ENCODE data around the gene AHRR. TPM values are rescaled to one million over a fixed set of nuclear protein-coding genes. Genes with fewer than 3 reads are reported as not detected.

AHRR gene
- total and polyA plus RNA-seq, 9 of the 15 experiments (the other 6 are each of a cell fraction or from before 2014, with no cell fraction given) = 0.06 to 1.6 (median 0.75) TPM; not detected in 1

DNA sequence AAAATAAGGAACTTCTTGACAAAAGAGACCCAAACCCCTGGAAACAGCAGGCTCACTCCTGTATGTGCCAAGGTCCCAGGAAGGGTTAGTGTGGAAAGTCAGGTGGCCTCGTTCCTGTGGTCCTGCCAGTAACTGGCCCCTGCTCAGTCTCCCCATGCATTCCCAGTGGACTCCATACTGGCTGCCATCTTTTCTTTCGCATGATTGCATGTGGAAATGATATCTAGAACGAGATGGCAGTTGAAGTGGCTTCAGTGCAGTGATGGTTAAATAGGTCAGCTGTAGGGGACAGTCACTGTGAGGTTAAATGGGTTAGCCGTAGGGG, 30.4 kb downstream of the AHRR start:
- FAIRE-seq (no peak), ATAC-seq (no peak), DNase-seq (ENCODE audit: extremely low read depth in 1 of 4, low spot score in 3 of 4) (peak in 1 of 4 experiments; percentile 11)
- Histone ChIP-seq H3K27me3 (ENCODE audit: control insufficient read depth in 2 of 2, insufficient read depth in 2 of 2, low read length in 2 of 2) (peaks cover 35 to 66% of the 10 kb centered on the region in 2 experiments), H3K4me3 (no peak overlapping the region), H2AFZ (ENCODE audit: low read depth, low read length) (no peak overlapping the region), H3K9me3 (replicated peaks; ENCODE audit: control insufficient read depth, insufficient read depth, low read depth, low read length) (no peaks in the 10 kb centered on the region), H3K27ac (ENCODE audit: extremely low read depth, low read depth, low read length) (no peak overlapping the region), H3K4me2 (ENCODE audit: insufficient read depth, low read length) (no peak overlapping the region), H3K9me1 (ENCODE audit: control insufficient read depth, insufficient read depth, low read length) (no peaks in the 10 kb centered on the region), H3K79me2 (ENCODE audit: control insufficient read depth, insufficient read depth, low read length) (no peaks in the 10 kb centered on the region), H3K4me1 (replicated peaks in 1 of 2; ENCODE audit: control insufficient read depth in 2 of 2, insufficient read depth in 2 of 2, low read length in 2 of 2) (peaks cover 0 to 6% of the 10 kb centered on the region in 2 experiments; a peak in 1 of 5 replicates), H3K9ac (ENCODE audit: insufficient read depth in 1 of 2, low read depth in 2 of 2, low read length in 2 of 2) (no peak overlapping the region), H3K36me3 (ENCODE audit: control insufficient read depth, insufficient read depth, low read length) (no peaks in the 10 kb centered on the region), H4K20me1 (replicated peaks; ENCODE audit: control insufficient read depth, insufficient read depth, low read length) (peaks cover 12% of the 10 kb centered on the region)
- ChIA-PET CTCF (ENCODE audit: low intra/inter-chr PET ratio) (no interaction called here), POLR2A (interaction anchor here (0.6 kb wide), 1 partner anchor 15 kb away, joined by 3 read pairs; no protein-coding TSS in a partner anchor)
- TF ChIP-seq NFYB (IDR thresholded peaks at IDR 0.05; ENCODE audit: extremely low read depth, insufficient read length) (no peak), CEBPG (CRISPR knock-in tag; IDR thresholded peaks at IDR 0.05) (0 out of 2 replicates have a peak, but pooled peaks have one; percentile 20), CEBPG (tag; conservative IDR thresholded peaks at IDR 0.05 in 1 of 2, IDR thresholded peaks at IDR 0.05 in 1 of 2) (no peak)
- in situ Hi-C loops (cut with MboI) (no loop called here), intact Hi-C loops (cut with micrococcal nuclease) (no loop called here)
- no TSS peak for BruUV-seq (replicated peaks)
- 14% methylated on average over 4 of the region's 4 CpGs for WGBS (ENCODE audit: insufficient coverage, low coverage, missing lambda C conversion rate)

DNA sequence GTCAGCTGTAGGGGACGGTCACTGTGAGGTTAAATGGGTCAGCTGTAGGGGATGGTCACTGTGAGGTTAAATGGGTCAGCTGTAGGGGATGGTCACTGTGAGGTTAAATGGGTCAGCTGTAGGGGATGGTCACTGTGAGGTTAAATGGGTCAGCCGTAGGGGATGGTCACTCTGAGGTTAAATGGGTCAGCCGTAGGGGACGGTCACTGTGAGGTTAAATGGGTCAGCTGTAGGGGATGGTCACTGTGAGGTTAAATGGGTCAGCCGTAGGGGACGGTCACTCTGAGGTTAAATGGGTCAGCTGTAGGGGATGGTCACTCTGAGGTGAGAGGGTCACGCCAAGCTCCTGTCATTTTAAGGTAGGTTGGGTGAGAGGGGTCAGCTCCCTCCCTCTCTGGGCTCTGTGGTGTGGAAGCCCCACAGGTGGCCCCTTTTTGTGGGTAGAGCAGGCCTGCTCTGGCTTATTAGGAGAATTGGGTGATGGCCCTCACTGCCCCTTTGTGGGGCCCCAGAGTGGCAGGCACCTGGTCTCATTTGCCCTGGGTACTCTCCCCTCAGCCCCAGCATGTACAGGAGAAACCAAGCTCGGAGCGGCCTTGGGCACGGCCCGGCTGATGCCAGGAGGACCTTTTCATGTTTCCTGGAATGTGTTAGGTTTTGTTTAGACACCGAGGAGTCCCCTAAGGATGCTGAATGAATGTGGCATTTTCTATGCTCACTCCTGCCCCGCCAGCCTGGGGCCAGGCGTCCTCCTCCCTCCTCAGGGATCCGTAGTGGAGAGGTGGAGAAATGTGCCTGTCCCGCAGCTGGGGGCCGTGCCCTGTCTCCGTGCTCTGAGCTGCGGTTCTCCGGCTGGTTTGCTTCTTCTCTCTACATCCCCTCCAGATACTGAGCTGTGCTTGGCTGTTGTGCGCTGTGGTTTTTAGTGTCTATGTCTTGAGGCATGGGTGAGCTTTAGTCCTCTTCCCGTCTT, 31.4 kb downstream of the AHRR start:
- H3K79me2 ChIP-seq (ENCODE audit: control insufficient read depth, insufficient read depth, low read length) = no peaks in the 10 kb centered on the region
- ChIA-PET POLR2A (interaction anchor here (1.0 to 2.9 kb wide), 2 partner anchors 10 to 16 kb away, joined by 4 to 14 read pairs; no protein-coding TSS in a partner anchor), CTCF (ENCODE audit: low intra/inter-chr PET ratio) (no interaction called here)
- in situ Hi-C loops (cut with MboI) = no loop called here
- WGBS (ENCODE audit: insufficient coverage, low coverage, missing lambda C conversion rate) = 8% methylated on average over 20 of the region's 22 CpGs
- H3K4me1 ChIP-seq (replicated peaks in 1 of 2; ENCODE audit: control insufficient read depth in 2 of 2, insufficient read depth in 2 of 2, low read length in 2 of 2) = peaks cover 0 to 6% of the 10 kb centered on the region in 2 experiments; a peak in 1 of 5 replicates
- peaks cover 28 to 59% of the 10 kb centered on the region in 2 experiments for H3K27me3 ChIP-seq (ENCODE audit: control insufficient read depth in 2 of 2, insufficient read depth in 2 of 2, low read length in 2 of 2)
- H3K36me3 ChIP-seq (ENCODE audit: control insufficient read depth, insufficient read depth, low read length) = no peaks in the 10 kb centered on the region
- H3K9me1 ChIP-seq (ENCODE audit: control insufficient read depth, insufficient read depth, low read length) = no peaks in the 10 kb centered on the region
- intact Hi-C loops (cut with micrococcal nuclease) = no loop called here
- no peak overlapping the region for H3K4me2 ChIP-seq (ENCODE audit: insufficient read depth, low read length)
- no peak overlapping the region for H2AFZ ChIP-seq (ENCODE audit: low read depth, low read length)
- no peak overlapping the region for H3K4me3 ChIP-seq
- no TSS peak for BruUV-seq (replicated peaks)
- H3K9ac ChIP-seq (ENCODE audit: insufficient read depth in 1 of 2, low read depth in 2 of 2, low read length in 2 of 2) = no peak overlapping the region
- FAIRE-seq = no peak
- peaks cover 8% of the 10 kb centered on the region for H4K20me1 ChIP-seq (replicated peaks; ENCODE audit: control insufficient read depth, insufficient read depth, low read length)
- H3K27ac ChIP-seq (ENCODE audit: extremely low read depth, low read depth, low read length) = no peak overlapping the region
- H3K9me3 ChIP-seq (replicated peaks; ENCODE audit: control insufficient read depth, insufficient read depth, low read depth, low read length) = no peaks in the 10 kb centered on the region
- DNase-seq (ENCODE audit: extremely low read depth in 1 of 4, low spot score in 3 of 4) = no peak
- peak; percentile 41 for ATAC-seq
- TF ChIP-seq TAF7 (tag; IDR thresholded peaks at IDR 0.05) (no peak), ZNF511 (CRISPR knock-in tag; IDR thresholded peaks at IDR 0.05) (no peak), KAT7 (CRISPR knock-in tag; IDR thresholded peaks at IDR 0.05; ENCODE audit: borderline replicate concordance) (no peak), ZNF41 (CRISPR knock-in tag; conservative IDR thresholded peaks at IDR 0.05) (no peak), NEUROD1 (IDR thresholded peaks at IDR 0.05; ENCODE audit: borderline replicate concordance, low read depth, low read length, partially characterized antibody) (no peak)
- TF ChIP-seq, protein P1, sequence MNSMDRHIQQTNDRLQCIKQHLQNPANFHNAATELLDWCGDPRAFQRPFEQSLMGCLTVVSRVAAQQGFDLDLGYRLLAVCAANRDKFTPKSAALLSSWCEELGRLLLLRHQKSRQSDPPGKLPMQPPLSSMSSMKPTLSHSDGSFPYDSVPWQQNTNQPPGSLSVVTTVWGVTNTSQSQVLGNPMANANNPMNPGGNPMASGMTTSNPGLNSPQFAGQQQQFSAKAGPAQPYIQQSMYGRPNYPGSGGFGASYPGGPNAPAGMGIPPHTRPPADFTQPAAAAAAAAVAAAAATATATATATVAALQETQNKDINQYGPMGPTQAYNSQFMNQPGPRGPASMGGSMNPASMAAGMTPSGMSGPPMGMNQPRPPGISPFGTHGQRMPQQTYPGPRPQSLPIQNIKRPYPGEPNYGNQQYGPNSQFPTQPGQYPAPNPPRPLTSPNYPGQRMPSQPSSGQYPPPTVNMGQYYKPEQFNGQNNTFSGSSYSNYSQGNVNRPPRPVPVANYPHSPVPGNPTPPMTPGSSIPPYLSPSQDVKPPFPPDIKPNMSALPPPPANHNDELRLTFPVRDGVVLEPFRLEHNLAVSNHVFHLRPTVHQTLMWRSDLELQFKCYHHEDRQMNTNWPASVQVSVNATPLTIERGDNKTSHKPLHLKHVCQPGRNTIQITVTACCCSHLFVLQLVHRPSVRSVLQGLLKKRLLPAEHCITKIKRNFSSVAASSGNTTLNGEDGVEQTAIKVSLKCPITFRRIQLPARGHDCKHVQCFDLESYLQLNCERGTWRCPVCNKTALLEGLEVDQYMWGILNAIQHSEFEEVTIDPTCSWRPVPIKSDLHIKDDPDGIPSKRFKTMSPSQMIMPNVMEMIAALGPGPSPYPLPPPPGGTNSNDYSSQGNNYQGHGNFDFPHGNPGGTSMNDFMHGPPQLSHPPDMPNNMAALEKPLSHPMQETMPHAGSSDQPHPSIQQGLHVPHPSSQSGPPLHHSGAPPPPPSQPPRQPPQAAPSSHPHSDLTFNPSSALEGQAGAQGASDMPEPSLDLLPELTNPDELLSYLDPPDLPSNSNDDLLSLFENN (IDR thresholded peaks at IDR 0.05; ENCODE audit: low read depth in 2 of 2, low read length in 2 of 2) = no peak
